ENCODE data around the gene DCAF8.

DCAF8 gene

DNA sequence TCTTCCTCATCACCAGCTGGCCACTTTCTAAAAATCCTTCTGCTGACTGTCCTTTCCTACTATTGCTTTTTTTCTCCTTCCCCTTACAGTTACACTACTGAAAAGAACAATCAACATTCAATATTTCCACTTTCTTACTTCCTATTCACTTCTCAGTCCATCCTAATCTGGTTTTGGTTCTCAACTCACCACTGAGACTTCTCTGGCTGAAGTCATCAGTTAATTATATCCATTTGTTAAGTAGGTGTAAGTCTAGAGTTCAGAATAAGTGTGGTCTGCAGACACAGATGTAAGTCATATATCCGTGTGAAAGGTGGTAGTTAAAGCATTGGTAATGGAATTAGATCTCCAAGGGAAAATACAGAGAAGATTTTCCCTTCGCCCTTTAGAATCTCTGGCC, 35.7 kb downstream of the DCAF8 start:
- no peaks in the 10 kb centered on the region for H3K9me3 ChIP-seq (ENCODE audit: severe bottlenecking)
- H3K27me3 ChIP-seq (ENCODE audit: insufficient read depth, low read depth, severe bottlenecking): no peaks in the 10 kb centered on the region
- no peak overlapping the region for H3K4me3 ChIP-seq (ENCODE audit: low read depth, low read length)
- H3K27ac ChIP-seq: no peak overlapping the region
- DNase-seq: no peak
- TF ChIP-seq, protein P1, sequence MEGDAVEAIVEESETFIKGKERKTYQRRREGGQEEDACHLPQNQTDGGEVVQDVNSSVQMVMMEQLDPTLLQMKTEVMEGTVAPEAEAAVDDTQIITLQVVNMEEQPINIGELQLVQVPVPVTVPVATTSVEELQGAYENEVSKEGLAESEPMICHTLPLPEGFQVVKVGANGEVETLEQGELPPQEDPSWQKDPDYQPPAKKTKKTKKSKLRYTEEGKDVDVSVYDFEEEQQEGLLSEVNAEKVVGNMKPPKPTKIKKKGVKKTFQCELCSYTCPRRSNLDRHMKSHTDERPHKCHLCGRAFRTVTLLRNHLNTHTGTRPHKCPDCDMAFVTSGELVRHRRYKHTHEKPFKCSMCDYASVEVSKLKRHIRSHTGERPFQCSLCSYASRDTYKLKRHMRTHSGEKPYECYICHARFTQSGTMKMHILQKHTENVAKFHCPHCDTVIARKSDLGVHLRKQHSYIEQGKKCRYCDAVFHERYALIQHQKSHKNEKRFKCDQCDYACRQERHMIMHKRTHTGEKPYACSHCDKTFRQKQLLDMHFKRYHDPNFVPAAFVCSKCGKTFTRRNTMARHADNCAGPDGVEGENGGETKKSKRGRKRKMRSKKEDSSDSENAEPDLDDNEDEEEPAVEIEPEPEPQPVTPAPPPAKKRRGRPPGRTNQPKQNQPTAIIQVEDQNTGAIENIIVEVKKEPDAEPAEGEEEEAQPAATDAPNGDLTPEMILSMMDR (IDR thresholded peaks at IDR 0.05; ENCODE audit: low read depth, low read length): no peak
- H3K36me3 ChIP-seq: peaks cover 98% of the 10 kb centered on the region

DNA sequence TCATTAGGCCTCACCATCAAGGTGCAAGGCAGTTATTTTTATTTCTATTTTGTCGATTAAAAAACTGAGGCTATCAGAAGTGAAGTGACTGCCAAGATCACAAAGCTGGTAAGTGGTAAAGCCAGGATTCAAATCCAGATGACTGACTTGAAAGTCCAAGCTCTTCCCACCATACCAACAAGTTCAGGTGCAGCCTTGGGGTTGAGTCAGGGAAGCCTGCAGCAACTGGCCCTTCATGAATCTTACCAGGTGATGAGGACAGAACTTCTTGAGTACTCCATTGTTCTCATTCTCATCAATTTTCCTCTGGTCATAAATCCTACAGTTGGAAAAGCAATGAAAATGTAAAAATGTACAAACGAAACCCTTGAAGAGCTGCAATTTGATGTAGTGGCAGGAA, 37.0 kb downstream of the DCAF8 start:
- TF ChIP-seq, protein P1 (IDR thresholded peaks at IDR 0.05; ENCODE audit: low read depth, low read length): no peak
- Histone ChIP-seq H3K4me3 (ENCODE audit: low read depth, low read length) (no peak overlapping the region), H3K27ac (no peak overlapping the region), H3K9me3 (ENCODE audit: severe bottlenecking) (no peaks in the 10 kb centered on the region), H3K27me3 (ENCODE audit: insufficient read depth, low read depth, severe bottlenecking) (no peaks in the 10 kb centered on the region), H3K36me3 (peaks cover 96% of the 10 kb centered on the region)
- no peak for DNase-seq

DNA sequence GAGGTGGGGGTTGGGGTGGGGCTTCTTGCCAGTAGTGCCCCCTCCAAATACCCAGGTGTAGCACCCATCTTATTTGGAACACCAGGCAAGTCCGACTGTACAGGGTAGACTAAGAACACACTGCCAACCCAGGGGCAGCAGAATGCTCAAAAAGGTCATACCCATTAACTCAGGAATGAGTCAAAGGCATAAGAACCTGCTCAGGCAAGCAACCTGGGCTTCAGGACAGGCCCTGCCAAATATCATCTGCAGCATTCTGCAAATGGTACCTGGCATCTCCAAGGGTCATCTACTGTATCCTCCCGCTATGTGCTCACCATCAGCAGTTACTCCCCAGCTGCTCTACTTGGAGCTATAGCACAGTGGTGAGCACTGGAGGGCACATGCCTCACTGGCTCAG, 37.7 kb downstream of the DCAF8 start:
- Histone ChIP-seq H3K27me3 (ENCODE audit: insufficient read depth, low read depth, severe bottlenecking) (no peaks in the 10 kb centered on the region), H3K9me3 (ENCODE audit: severe bottlenecking) (no peaks in the 10 kb centered on the region), H3K4me3 (ENCODE audit: low read depth, low read length) (no peak overlapping the region), H3K36me3 (peaks cover 96% of the 10 kb centered on the region), H3K27ac (no peak overlapping the region)
- TF ChIP-seq, protein P1 (IDR thresholded peaks at IDR 0.05; ENCODE audit: low read depth, low read length): no peak
- no peak for DNase-seq

DNA sequence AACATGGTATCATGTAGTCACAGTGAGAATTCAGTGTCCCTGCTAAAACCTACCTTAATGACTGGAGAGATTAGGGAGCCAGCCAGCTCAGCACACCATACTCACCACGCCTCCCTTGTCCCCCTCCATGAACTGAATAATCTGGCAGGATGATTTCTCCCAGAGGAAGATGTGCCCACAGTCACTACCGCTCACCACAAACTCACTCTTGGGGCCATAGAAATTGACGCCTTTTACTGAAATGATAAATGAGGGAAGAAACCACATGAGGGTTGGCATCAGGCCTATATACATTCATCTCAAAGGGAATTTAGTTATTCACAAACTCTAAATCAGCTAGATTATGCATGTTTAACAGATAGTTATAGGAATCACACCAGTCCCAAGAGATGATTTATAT, 39.8 kb downstream of the DCAF8 start:
- TF ChIP-seq, protein P1 (IDR thresholded peaks at IDR 0.05; ENCODE audit: low read depth, low read length): no peak
- no peak overlapping the region for H3K4me3 ChIP-seq (ENCODE audit: low read depth, low read length)
- H3K36me3 ChIP-seq: peaks cover 97% of the 10 kb centered on the region
- no peak for DNase-seq
- H3K27me3 ChIP-seq (ENCODE audit: insufficient read depth, low read depth, severe bottlenecking): no peaks in the 10 kb centered on the region
- H3K9me3 ChIP-seq (ENCODE audit: severe bottlenecking): no peaks in the 10 kb centered on the region
- H3K27ac ChIP-seq: no peak overlapping the region

DNA sequence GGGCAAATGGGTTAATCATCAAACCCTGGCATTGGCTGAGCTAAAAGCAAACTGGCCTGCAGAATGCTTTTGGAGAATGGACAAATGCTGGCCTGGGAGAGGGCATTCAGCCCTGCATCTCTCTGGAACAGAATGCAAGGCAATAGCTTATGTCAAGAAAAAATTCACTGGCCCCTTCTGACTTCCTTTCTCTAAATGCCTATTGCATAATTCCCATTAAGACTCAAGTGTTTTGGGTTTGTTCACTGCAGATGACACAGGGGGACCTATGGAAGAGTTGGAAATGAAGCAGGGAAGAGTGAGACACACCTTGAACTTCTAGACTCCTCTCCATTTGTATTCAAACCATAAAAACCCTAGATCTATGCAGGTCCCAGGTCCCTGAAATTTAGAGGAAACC, 41.3 kb downstream of the DCAF8 start:
- H3K27ac ChIP-seq: no peak overlapping the region
- TF ChIP-seq, protein P1 (IDR thresholded peaks at IDR 0.05; ENCODE audit: low read depth, low read length): no peak
- peaks cover 97% of the 10 kb centered on the region for H3K36me3 ChIP-seq

DNA sequence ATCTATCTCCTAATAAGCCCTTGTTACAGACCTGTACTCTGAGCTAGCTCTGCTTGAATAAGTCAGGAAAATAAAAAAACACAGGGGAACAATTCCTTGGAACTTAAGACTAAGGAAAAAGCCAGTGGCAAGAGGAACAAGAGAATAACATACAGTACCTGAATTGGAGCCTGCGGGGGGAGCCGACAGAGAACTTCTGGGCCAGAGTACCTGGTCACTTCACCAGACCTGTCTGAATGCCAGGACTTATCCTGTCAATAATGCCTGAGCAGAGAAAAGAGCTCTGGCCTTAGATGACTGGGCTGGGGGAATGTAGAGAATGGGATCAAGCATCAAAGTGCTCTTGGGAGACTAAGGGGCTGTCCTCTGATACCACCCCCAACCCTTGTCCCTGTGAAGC, 42.0 kb downstream of the DCAF8 start:
- Histone ChIP-seq H3K27ac (no peak overlapping the region), H3K36me3 (peaks cover 97% of the 10 kb centered on the region)
- TF ChIP-seq, protein P1 (IDR thresholded peaks at IDR 0.05; ENCODE audit: low read depth, low read length): no peak

More for the DNA sequence above, 41.3 kb downstream of the DCAF8 start:
- DNase-seq: no peak
- no peaks in the 10 kb centered on the region for H3K9me3 ChIP-seq (ENCODE audit: severe bottlenecking)
- H3K27me3 ChIP-seq (ENCODE audit: insufficient read depth, low read depth, severe bottlenecking): no peaks in the 10 kb centered on the region
- H3K4me3 ChIP-seq (ENCODE audit: low read depth, low read length): no peak overlapping the region

More for the DNA sequence above, 42.0 kb downstream of the DCAF8 start:
- DNase-seq: no peak
- Histone ChIP-seq H3K4me3 (ENCODE audit: low read depth, low read length) (no peak overlapping the region), H3K27me3 (ENCODE audit: insufficient read depth, low read depth, severe bottlenecking) (no peaks in the 10 kb centered on the region), H3K9me3 (ENCODE audit: severe bottlenecking) (no peaks in the 10 kb centered on the region)

All from WERI-Rb-1 (cell line).